K562 (cell line): ENCODE data around the gene VPS13C. TPM values are rescaled to one million over a fixed set of nuclear protein-coding genes. Genes with fewer than 3 reads are reported as not detected.

Source experiments
- CTCF ChIP-seq, 3 experiments: IDR thresholded peaks in 2 of 3; conservative IDR thresholded peaks in 1 of 3; 2 replicates each; pipeline ENCODE4 v1.5.1; 2011 to 2012; ENCODE audit warnings: low read length in 3 of 3, mild to moderate bottlenecking in 3 of 3, control low read depth in 2 of 3, improper control_type of control experiment in 1 of 3, inconsistent platforms in 1 of 3, low read depth in 1 of 3, mixed read lengths in 1 of 3, moderate library complexity in 1 of 3; ENCODE audit not compliant: insufficient read depth in 2 of 3
- E4F1 ChIP-seq: fragments of 250-450 bp; sonication (Bioruptor Pico); IDR thresholded peaks from 2 replicates; pipeline ENCODE4 v1.5.0; 2021; ENCODE audit warnings: mild to moderate bottlenecking, borderline replicate concordance
- ETS2 ChIP-seq: IDR thresholded peaks from 2 replicates; pipeline ENCODE4 v1.6.1; 2016; ENCODE audit warnings: borderline replicate concordance, missing genetic modification characterization, mild to moderate bottlenecking, moderate library complexity, missing compliant biosample characterization; ENCODE audit not compliant: poor library complexity, severe bottlenecking
- IRF1 ChIP-seq: sonication (generic); formaldehyde crosslinking; IDR thresholded peaks from 2 replicates; pipeline ENCODE4 v1.8.0; 2022; ENCODE audit warnings: missing genetic modification reagents, mild to moderate bottlenecking, borderline replicate concordance
- KLF1 ChIP-seq: fragments of 450-650 bp; IDR thresholded peaks from 2 replicates; pipeline ENCODE4 v1.6.1; 2016; ENCODE audit warnings: missing genetic modification characterization, missing compliant biosample characterization
- LCOR ChIP-seq: sonication (generic); formaldehyde crosslinking; IDR thresholded peaks from 2 replicates; pipeline ENCODE4 v1.8.0; 2022; ENCODE audit warnings: mild to moderate bottlenecking, missing genetic modification reagents
- NR1H2 ChIP-seq: sonication (generic); formaldehyde crosslinking; IDR thresholded peaks from 2 replicates; pipeline ENCODE4 v1.4.0; 2020; ENCODE audit warnings: mild to moderate bottlenecking, missing genetic modification reagents
- SMAD4 ChIP-seq: fragments of 250-450 bp; sonication (Bioruptor Pico); conservative IDR thresholded peaks from 2 replicates; pipeline ENCODE4 v1.8.0; 2021; ENCODE audit warnings: inconsistent platforms, mild to moderate bottlenecking, moderate library complexity
- ZBTB11 ChIP-seq, 3 experiments: fragments of 200-800 bp in 1 of 3; fragments of 250-450 bp in 1 of 3; fragments of 450-650 bp in 1 of 3; sonication (Bioruptor Pico) in 1 of 3; sonication (Bioruptor generic) in 1 of 3; formaldehyde crosslinking in 1 of 3; IDR thresholded peaks; 2 replicates each; pipeline versions ENCODE4 v1.6.1 to v1.8.0; 2016 to 2022; ENCODE audit warnings: mild to moderate bottlenecking in 2 of 3, missing genetic modification characterization in 2 of 3, missing compliant biosample characterization in 1 of 3, moderate library complexity in 1 of 3
- ZBTB26 ChIP-seq: fragments of 450-650 bp; formaldehyde crosslinking; IDR thresholded peaks from 2 replicates; pipeline ENCODE4 v1.4.0; 2022; ENCODE audit warnings: missing genetic modification characterization
- ZFP30 ChIP-seq: fragments of 250-450 bp; sonication (Bioruptor Pico); IDR thresholded peaks from 2 replicates; pipeline ENCODE4 v1.8.0; 2022; ENCODE audit warnings: moderate library complexity, mild to moderate bottlenecking, inconsistent platforms, borderline replicate concordance
- ZKSCAN8 ChIP-seq: fragments of 200-800 bp; sonication (Bioruptor generic); IDR thresholded peaks from 2 replicates; pipeline ENCODE4 v1.6.1; 2016; ENCODE audit warnings: missing genetic modification characterization, missing compliant biosample characterization
- ZNF311 ChIP-seq: fragments of 250-450 bp; sonication (Bioruptor Pico); IDR thresholded peaks from 2 replicates; pipeline ENCODE4 v1.4.0; 2020; ENCODE audit warnings: mild to moderate bottlenecking, moderate library complexity
- ZNF354B ChIP-seq: fragments of 250-450 bp; sonication (Bioruptor Pico); IDR thresholded peaks from 2 replicates; pipeline ENCODE4 v1.4.0; 2020
- ZNF830 ChIP-seq: fragments of 250-450 bp; sonication (Bioruptor Pico); IDR thresholded peaks from 2 replicates; pipeline ENCODE4 v1.5.0; 2021; ENCODE audit warnings: mild to moderate bottlenecking
- polyA plus RNA-seq, 8 experiments: library from polyadenylated mRNA; depleted of rRNA in 4 of 8; stranded (reverse) in 5 of 8; unstranded in 3 of 8; fragments of >200 nt; fragmentation: Nextera tagmentation in 2 of 8; fragmentation: Illumina TruSeq in 1 of 8; extraction: Ambion mirVana in 2 of 8; extraction: Trizol in 1 of 8; gene quantifications; 2 replicates each; pipeline versions ENCODE4 v1.2.1 to v1.2.3, GENCODE V29; 2011 to 2014; ENCODE audit warnings: inconsistent platforms in 1 of 8, missing spikeins in 1 of 8
- total RNA-seq, 7 experiments: library from RNA; depleted of rRNA in 6 of 7; stranded (reverse); fragments of >200 nt in 6 of 7; fragmentation: Illumina TruSeq in 2 of 7; extraction: Trizol in 2 of 7; gene quantifications; 2 replicates each; pipeline versions ENCODE4 v1.2.1 to v1.2.3, GENCODE V29; 2011 to 2021; ENCODE audit warnings: low replicate concordance in 1 of 7

The VPS13C gene
- total and polyA plus RNA-seq, 9 of the 15 experiments (the other 6 are each of a cell fraction or from before 2014, with no cell fraction given) = 5.2 to 32.3 (median 15.7) TPM

- TF ChIP-seq ETS2 (tag) (no peak), LCOR (CRISPR knock-in tag) (no peak), NR1H2 (CRISPR knock-in tag) (no peak), ZNF830 (no peak), ZBTB11 (CRISPR knock-in tag; IDR thresholded peaks at IDR 0.05) (no peak), CTCF (IDR thresholded peaks at IDR 0.05 in 2 of 3, conservative IDR thresholded peaks at IDR 0.05 in 1 of 3; ENCODE audit: insufficient read depth in 2 of 3, low read depth in 1 of 3, low read length in 3 of 3) (peak; percentile 18 to 54 (median 23); a peak in 4 of 6 replicates), IRF1 (no peak), ZBTB26 (CRISPR knock-in tag) (no peak), E4F1 (CRISPR knock-in tag) (no peak), ZNF354B (CRISPR knock-in tag) (no peak), ZFP30 (CRISPR knock-in tag) (no peak), ZKSCAN8 (no peak), ZNF311 (CRISPR knock-in tag) (no peak), SMAD4 (CRISPR knock-in tag) (0 out of 2 replicates have a peak, but pooled peaks have one; percentile 27), KLF1 (tag) (no peak)
These were observed 8.0 kb upstream of the VPS13C start (continued) for GRCh38 chr15:62068071-62068809.
